Measurements from ENCODE around the gene SHF. TPM values are rescaled to one million over a fixed set of nuclear protein-coding genes. Genes with fewer than 3 reads are reported as not detected.

SHF gene
- total and polyA plus RNA-seq, 2 donors, result 2.7 to 5.7 TPM

- WGBS, result 89% methylated on average over 11 of the region's 11 CpGs
- Histone ChIP-seq H3K27me3 (ENCODE audit: control insufficient read depth in 2 of 2, insufficient read depth in 1 of 2, low read length in 1 of 2) (no peaks in the 10 kb centered on the region), H3K4me1 (ENCODE audit: control insufficient read depth in 2 of 2, insufficient read depth in 2 of 2, low read length in 2 of 2) (no peaks in the 10 kb centered on the region), H3K4me3 (ENCODE audit: low read length in 2 of 2) (no peak overlapping the region), H3K27ac (ENCODE audit: low read depth in 1 of 2, low read length in 1 of 2) (no peak overlapping the region), H3K9me3 (ENCODE audit: control insufficient read depth in 2 of 2, insufficient read depth in 1 of 2, low read length in 1 of 2) (no peaks in the 10 kb centered on the region), H3K36me3 (ENCODE audit: control insufficient read depth in 2 of 2, insufficient read depth in 2 of 2, low read length in 1 of 2) (no peaks in the 10 kb centered on the region)
- DNase-seq (ENCODE audit: low read depth in 6 of 9, low spot score in 9 of 9), result peak in 1 of 9 donors; percentile 31
Measured at GRCh38 chr15:45225506-45226273, 37.9 kb upstream of the SHF start.

DNA sequence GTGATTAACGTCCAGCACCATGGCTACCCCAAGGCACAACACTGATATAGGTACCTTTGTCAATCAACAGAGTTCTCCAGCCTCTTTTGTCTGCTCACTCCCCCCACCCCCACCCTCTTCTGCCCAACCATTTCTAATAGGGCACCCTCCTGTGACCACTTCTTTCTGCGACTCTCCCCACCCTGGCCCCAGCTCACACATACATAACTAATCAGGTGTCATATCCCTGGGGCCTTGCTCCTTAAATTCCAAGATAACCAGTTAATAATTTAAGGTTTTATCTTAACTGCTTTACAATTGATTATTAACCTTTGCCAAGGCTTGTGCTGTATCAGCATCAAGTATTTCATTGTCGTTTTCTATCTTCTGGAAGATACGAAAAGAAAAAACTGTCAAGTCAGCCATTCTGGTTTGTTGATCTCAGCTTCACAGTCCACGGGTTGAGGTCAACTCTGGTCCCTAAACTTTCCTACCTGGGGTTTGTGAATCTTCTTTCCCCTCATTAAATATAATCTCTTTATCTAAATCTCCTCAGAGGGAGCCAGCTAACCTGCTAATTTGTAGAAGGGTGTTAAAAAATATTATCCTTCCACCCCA is 37.0 kb upstream of the SHF start:
- DNase-seq (ENCODE audit: low read depth in 6 of 9, low spot score in 9 of 9), result no peak
- WGBS, result 66% methylated on average over 5 of the region's 5 CpGs
- Histone ChIP-seq H3K9me3 (ENCODE audit: control insufficient read depth in 2 of 2, insufficient read depth in 1 of 2, low read length in 1 of 2) (no peaks in the 10 kb centered on the region), H3K4me3 (ENCODE audit: low read length in 2 of 2) (no peak overlapping the region), H3K36me3 (ENCODE audit: control insufficient read depth in 2 of 2, insufficient read depth in 2 of 2, low read length in 1 of 2) (no peaks in the 10 kb centered on the region), H3K27ac (ENCODE audit: low read depth in 1 of 2, low read length in 1 of 2) (no peak overlapping the region), H3K4me1 (ENCODE audit: control insufficient read depth in 2 of 2, insufficient read depth in 2 of 2, low read length in 2 of 2) (no peaks in the 10 kb centered on the region), H3K27me3 (ENCODE audit: control insufficient read depth in 2 of 2, insufficient read depth in 1 of 2, low read length in 1 of 2) (no peaks in the 10 kb centered on the region)

DNA sequence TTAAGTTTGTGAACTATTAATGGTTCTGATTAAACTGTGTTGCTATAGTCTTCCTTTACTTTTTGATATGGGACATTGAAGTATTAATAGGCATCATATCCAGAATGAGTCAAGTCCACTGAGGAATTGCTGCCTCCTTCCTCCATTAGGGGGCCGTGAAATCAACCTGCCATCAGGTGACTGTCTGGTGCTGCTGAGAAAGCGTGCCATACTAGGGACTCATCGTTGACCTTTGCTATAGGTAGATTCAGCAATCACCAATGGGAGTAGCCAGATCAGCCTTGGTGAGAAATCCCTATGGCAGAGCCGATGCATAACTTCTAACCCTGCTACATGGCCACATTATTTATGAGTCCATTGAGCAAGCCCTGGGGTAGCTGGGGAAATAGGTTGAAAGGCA is 34.2 kb upstream of the SHF start:
- Histone ChIP-seq H3K4me1 (ENCODE audit: control insufficient read depth in 2 of 2, insufficient read depth in 2 of 2, low read length in 2 of 2) (no peaks in the 10 kb centered on the region), H3K4me3 (ENCODE audit: low read length in 2 of 2) (no peak overlapping the region), H3K9me3 (ENCODE audit: control insufficient read depth in 2 of 2, insufficient read depth in 1 of 2, low read length in 1 of 2) (no peaks in the 10 kb centered on the region), H3K27me3 (ENCODE audit: control insufficient read depth in 2 of 2, insufficient read depth in 1 of 2, low read length in 1 of 2) (no peaks in the 10 kb centered on the region), H3K36me3 (ENCODE audit: control insufficient read depth in 2 of 2, insufficient read depth in 2 of 2, low read length in 1 of 2) (no peaks in the 10 kb centered on the region), H3K27ac (ENCODE audit: low read depth in 1 of 2, low read length in 1 of 2) (no peak overlapping the region)
- WGBS, result 88% methylated on average over 4 of the region's 4 CpGs
- DNase-seq (ENCODE audit: low read depth in 6 of 9, low spot score in 9 of 9), result no peak

DNA sequence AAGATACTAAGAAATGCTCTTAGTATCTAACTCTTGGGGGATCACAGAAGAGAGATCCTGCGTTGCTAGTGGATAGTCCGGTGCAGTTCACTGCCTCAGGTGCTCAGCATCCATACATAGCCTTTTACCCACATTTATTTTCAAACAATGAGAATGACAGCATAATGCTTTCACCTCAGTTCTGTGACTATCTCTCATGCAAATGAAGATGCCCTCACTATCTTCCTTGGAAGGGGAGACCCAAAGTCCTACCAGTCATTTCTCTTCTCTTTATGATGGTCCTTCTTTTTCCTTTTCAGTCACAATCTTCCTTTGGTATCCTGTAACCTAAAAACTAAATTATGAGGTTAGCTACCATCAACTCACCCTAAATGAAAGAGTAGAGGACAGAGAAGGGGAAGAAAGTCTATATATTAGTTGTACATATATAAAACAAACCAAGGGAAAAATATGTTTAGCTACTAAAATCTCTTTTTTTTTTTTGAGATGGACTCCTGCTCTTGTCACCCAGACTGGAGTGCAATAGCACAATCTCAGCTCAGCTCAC is 33.4 kb upstream of the SHF start:
- Histone ChIP-seq H3K4me3 (ENCODE audit: low read length in 2 of 2) (no peak overlapping the region), H3K27ac (ENCODE audit: low read depth in 1 of 2, low read length in 1 of 2) (no peak overlapping the region), H3K9me3 (ENCODE audit: control insufficient read depth in 2 of 2, insufficient read depth in 1 of 2, low read length in 1 of 2) (no peaks in the 10 kb centered on the region), H3K27me3 (ENCODE audit: control insufficient read depth in 2 of 2, insufficient read depth in 1 of 2, low read length in 1 of 2) (no peaks in the 10 kb centered on the region), H3K36me3 (ENCODE audit: control insufficient read depth in 2 of 2, insufficient read depth in 2 of 2, low read length in 1 of 2) (no peaks in the 10 kb centered on the region), H3K4me1 (ENCODE audit: control insufficient read depth in 2 of 2, insufficient read depth in 2 of 2, low read length in 2 of 2) (no peaks in the 10 kb centered on the region)
- no peak for DNase-seq (ENCODE audit: low read depth in 6 of 9, low spot score in 9 of 9)
- 96% methylated on average over 2 of the region's 2 CpGs for WGBS

- Histone ChIP-seq H3K4me1 (ENCODE audit: control insufficient read depth in 2 of 2, insufficient read depth in 2 of 2, low read length in 2 of 2) (no peaks in the 10 kb centered on the region), H3K9me3 (ENCODE audit: control insufficient read depth in 2 of 2, insufficient read depth in 1 of 2, low read length in 1 of 2) (no peaks in the 10 kb centered on the region), H3K4me3 (ENCODE audit: low read length in 2 of 2) (no peak overlapping the region), H3K27me3 (ENCODE audit: control insufficient read depth in 2 of 2, insufficient read depth in 1 of 2, low read length in 1 of 2) (peaks cover 0 to 1% of the 10 kb centered on the region in 2 donors), H3K27ac (ENCODE audit: low read depth in 1 of 2, low read length in 1 of 2) (no peak overlapping the region), H3K36me3 (ENCODE audit: control insufficient read depth in 2 of 2, insufficient read depth in 2 of 2, low read length in 1 of 2) (no peaks in the 10 kb centered on the region)
- no peak for DNase-seq (ENCODE audit: low read depth in 6 of 9, low spot score in 9 of 9)
- WGBS, result 85% methylated on average over 1 of the region's 1 CpG
Measured at GRCh38 chr15:45212493-45212892, 24.7 kb upstream of the SHF start.

DNA sequence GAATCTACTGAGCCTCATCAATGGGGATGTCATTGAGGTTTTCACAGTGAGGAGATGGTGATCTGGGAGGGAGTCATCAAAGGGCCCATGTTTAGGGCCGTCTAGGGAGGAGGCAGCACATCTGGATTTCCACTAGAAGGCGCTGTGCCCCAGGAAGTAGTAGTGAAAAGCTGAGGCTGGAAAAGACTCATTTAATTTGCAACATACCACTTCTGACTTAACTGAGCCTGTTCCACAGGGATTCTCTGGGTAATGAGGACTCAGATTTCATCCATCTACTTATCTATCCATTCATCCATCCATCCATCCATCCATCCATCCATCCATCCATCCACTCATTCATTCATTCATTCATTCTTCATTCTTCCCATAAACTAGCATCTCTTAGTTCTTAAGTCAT is 17.4 kb upstream of the SHF start:
- Histone ChIP-seq H3K27ac (ENCODE audit: low read depth in 1 of 2, low read length in 1 of 2) (no peak overlapping the region), H3K9me3 (ENCODE audit: control insufficient read depth in 2 of 2, insufficient read depth in 1 of 2, low read length in 1 of 2) (no peaks in the 10 kb centered on the region), H3K36me3 (ENCODE audit: control insufficient read depth in 2 of 2, insufficient read depth in 2 of 2, low read length in 1 of 2) (no peaks in the 10 kb centered on the region), H3K4me3 (ENCODE audit: low read length in 2 of 2) (no peak overlapping the region), H3K4me1 (ENCODE audit: control insufficient read depth in 2 of 2, insufficient read depth in 2 of 2, low read length in 2 of 2) (peaks cover 0 to 2% of the 10 kb centered on the region in 2 donors), H3K27me3 (ENCODE audit: control insufficient read depth in 2 of 2, insufficient read depth in 1 of 2, low read length in 1 of 2) (peaks cover 3 to 11% of the 10 kb centered on the region in 2 donors)
- WGBS, result 4% methylated on average over 2 of the region's 2 CpGs
- peak in 5 of 9 donors; percentile 30 to 68 (median 54) for DNase-seq (ENCODE audit: low read depth in 6 of 9, low spot score in 9 of 9)

DNA sequence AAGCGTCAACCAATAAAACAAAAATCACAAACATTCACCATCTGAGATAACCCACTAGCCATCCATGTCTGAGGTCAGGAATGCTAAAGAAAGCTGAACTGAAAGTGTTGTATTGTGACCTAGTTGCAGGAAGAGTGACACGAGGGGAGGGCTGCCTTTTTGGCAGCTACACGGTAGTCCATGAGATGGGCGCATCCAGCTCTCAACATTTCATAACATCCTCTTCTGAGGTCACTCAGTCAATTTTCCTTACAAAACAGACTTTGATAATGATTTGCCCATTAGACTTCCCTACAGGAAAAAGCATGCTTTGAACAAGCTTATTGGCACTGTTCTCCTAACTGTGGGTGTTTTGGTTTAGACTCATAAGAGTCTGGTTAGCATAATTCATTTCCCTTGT is 15.4 kb upstream of the SHF start:
- 92% methylated on average over 4 of the region's 4 CpGs for WGBS
- DNase-seq (ENCODE audit: low read depth in 6 of 9, low spot score in 9 of 9), result no peak

GRCh38 chr15:45201869-45202268 is 14.1 kb upstream of the SHF start:
- Histone ChIP-seq H3K9me3 (ENCODE audit: control insufficient read depth in 2 of 2, insufficient read depth in 1 of 2, low read length in 1 of 2) (no peaks in the 10 kb centered on the region), H3K4me3 (ENCODE audit: low read length in 2 of 2) (no peak overlapping the region), H3K27me3 (ENCODE audit: control insufficient read depth in 2 of 2, insufficient read depth in 1 of 2, low read length in 1 of 2) (peaks cover 0 to 11% of the 10 kb centered on the region in 2 donors), H3K4me1 (ENCODE audit: control insufficient read depth in 2 of 2, insufficient read depth in 2 of 2, low read length in 2 of 2) (peaks cover 6 to 13% of the 10 kb centered on the region in 2 donors), H3K36me3 (ENCODE audit: control insufficient read depth in 2 of 2, insufficient read depth in 2 of 2, low read length in 1 of 2) (no peaks in the 10 kb centered on the region), H3K27ac (ENCODE audit: low read depth in 1 of 2, low read length in 1 of 2) (no peak overlapping the region)
- WGBS, result 97% methylated on average over 7 of the region's 7 CpGs
- no peak for DNase-seq (ENCODE audit: low read depth in 6 of 9, low spot score in 9 of 9)

More for the DNA sequence above, 15.4 kb upstream of the SHF start:
- Histone ChIP-seq H3K9me3 (ENCODE audit: control insufficient read depth in 2 of 2, insufficient read depth in 1 of 2, low read length in 1 of 2) (no peaks in the 10 kb centered on the region), H3K4me1 (ENCODE audit: control insufficient read depth in 2 of 2, insufficient read depth in 2 of 2, low read length in 2 of 2) (peaks cover 6 to 8% of the 10 kb centered on the region in 2 donors), H3K27ac (ENCODE audit: low read depth in 1 of 2, low read length in 1 of 2) (no peak overlapping the region), H3K27me3 (ENCODE audit: control insufficient read depth in 2 of 2, insufficient read depth in 1 of 2, low read length in 1 of 2) (peaks cover 3 to 11% of the 10 kb centered on the region in 2 donors), H3K4me3 (ENCODE audit: low read length in 2 of 2) (no peak overlapping the region), H3K36me3 (ENCODE audit: control insufficient read depth in 2 of 2, insufficient read depth in 2 of 2, low read length in 1 of 2) (no peaks in the 10 kb centered on the region)

- 93% methylated on average over 3 of the region's 3 CpGs for whole genome bisulfite sequencing
- H3K4me3 ChIP-seq (ENCODE audit: low read length in 2 of 2), result no peak overlapping the region
- no peaks in the 10 kb centered on the region for H3K36me3 ChIP-seq (ENCODE audit: control insufficient read depth in 2 of 2, insufficient read depth in 2 of 2, low read length in 1 of 2)
- H3K27me3 ChIP-seq (ENCODE audit: control insufficient read depth in 2 of 2, insufficient read depth in 1 of 2, low read length in 1 of 2), result peaks cover 0 to 11% of the 10 kb centered on the region in 2 donors
- no peak for DNase-seq (ENCODE audit: low read depth in 6 of 9, low spot score in 9 of 9)
- no peaks in the 10 kb centered on the region for H3K9me3 ChIP-seq (ENCODE audit: control insufficient read depth in 2 of 2, insufficient read depth in 1 of 2, low read length in 1 of 2)
- H3K4me1 ChIP-seq (ENCODE audit: control insufficient read depth in 2 of 2, insufficient read depth in 2 of 2, low read length in 2 of 2), result peaks cover 6 to 13% of the 10 kb centered on the region in 2 donors
- H3K27ac ChIP-seq (ENCODE audit: low read depth in 1 of 2, low read length in 1 of 2), result no peak overlapping the region
Measured at GRCh38 chr15:45201557-45201859, 13.7 kb upstream of the SHF start.
